Measurements from ENCODE around the gene CMBL. TPM values are rescaled to one million over a fixed set of nuclear protein-coding genes. Genes with fewer than 3 reads are reported as not detected.
A peak's percentile ranks its signal among the peaks of the same experiment; 100 is the strongest.

The CMBL gene
- total and polyA plus RNA-seq, 2 donors (not counting 1 experiment from before 2014, with no cell fraction given) = not detected

DNA sequence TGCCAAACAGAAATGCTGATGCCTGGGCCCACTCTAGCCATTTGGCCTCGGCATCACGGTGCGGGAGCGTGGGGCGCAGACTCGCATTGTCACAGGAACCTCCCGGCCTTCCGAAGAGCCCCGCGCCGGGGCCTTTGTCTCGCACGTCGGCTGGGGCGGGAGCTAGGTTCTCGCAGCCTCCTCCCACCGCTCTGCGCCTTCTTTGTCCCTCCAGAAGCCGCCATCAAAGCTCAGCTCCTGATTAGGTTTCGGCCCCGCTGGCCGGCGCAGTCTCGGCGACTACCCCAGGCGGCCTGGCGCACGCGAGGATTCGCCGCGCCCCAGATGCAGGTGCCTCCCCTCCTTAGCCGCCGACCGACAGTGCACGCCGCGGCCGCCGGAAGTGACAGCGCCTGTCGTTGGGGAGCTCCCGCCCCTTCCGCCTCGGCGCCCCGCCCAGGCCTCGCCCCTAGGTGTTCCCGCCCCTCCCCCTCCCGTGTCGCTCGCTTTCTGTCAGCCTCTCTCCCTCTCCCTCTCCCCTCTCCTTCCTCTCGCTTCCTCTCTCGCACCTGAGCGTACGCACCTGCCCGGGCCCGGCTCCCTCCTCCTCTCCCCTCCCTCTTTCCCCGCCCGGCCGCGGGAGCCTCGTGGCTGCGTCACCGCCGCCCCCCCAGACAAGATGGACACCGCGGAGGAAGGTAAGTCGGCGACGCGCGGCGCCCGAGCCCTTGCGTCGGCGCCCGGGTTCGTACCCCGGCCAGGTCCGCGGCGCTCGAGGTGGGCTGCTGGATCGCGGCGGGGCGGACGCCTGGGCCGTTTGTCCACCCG lies 45.7 kb upstream of the CMBL start, which contains the start of gene MARCHF6:
Gene MARCHF6 (plus strand): TSS at position 455 of the 807 bp plus-strand sequence. CDS start 204 bp downstream, at position 659.
- Histone ChIP-seq H3K79me2 (ENCODE audit: control insufficient read depth, insufficient read depth, low read length) (peaks cover 51% of the 10 kb centered on the region), H3K27me3 (replicated peaks in 1 of 4; ENCODE audit: control extremely low read depth in 1 of 4, control insufficient read depth in 3 of 4, insufficient read depth in 4 of 4, low read length in 3 of 4) (no peaks in the 10 kb centered on the region)

More for the DNA sequence above, 45.7 kb upstream of the CMBL start, which contains the start of gene MARCHF6:
- POLR2A ChIA-PET = interaction anchor here (0.5 to 1.2 kb wide), 5 partner anchors 17 to 253 kb away, joined by 3 to 17 read pairs (median 4); partner anchors contain the start of genes ANKRD33B, ATPSCKMT and CCT5
- Mint-ChIP-seq H3K4me3 (peak within 1 kb of the TSS; percentile 94), H3K27ac (peak within 1 kb of the TSS; percentile 96), H3K9me3 (ENCODE audit: insufficient read depth) (no peaks in the 10 kb centered on the region), H3K27me3 (no peaks in the 10 kb centered on the region), H3K4me1 (peaks cover 39% of the 10 kb centered on the region)
- H3K9me3 ChIP-seq (ENCODE audit: control extremely low read depth in 1 of 3, control insufficient read depth in 2 of 3, insufficient read depth in 1 of 3, low read length in 2 of 3) = no peaks in the 10 kb centered on the region
- no peaks in the 10 kb centered on the region for H3K36me3 ChIP-seq (replicated peaks in 1 of 2; ENCODE audit: control extremely low read depth in 1 of 2, control insufficient read depth in 1 of 2, extremely low read depth in 1 of 2, insufficient read depth in 2 of 2, low read length in 1 of 2)
- peak within 1 kb of the TSS; percentile 75 for H3K9ac ChIP-seq (ENCODE audit: low read length)
- H3K27ac ChIP-seq (ENCODE audit: low read length in 2 of 2) = peak within 1 kb of the TSS; percentile 97 to 98
- peaks cover 30 to 33% of the 10 kb centered on the region in 2 donors for H3K4me1 ChIP-seq (ENCODE audit: control insufficient read depth in 2 of 2, insufficient read depth in 2 of 2, low read length in 2 of 2)
- H4K20me1 ChIP-seq (ENCODE audit: control insufficient read depth, insufficient read depth, low read length, poor library complexity, severe bottlenecking) = peaks cover 22% of the 10 kb centered on the region
- TF ChIP-seq, protein P1, sequence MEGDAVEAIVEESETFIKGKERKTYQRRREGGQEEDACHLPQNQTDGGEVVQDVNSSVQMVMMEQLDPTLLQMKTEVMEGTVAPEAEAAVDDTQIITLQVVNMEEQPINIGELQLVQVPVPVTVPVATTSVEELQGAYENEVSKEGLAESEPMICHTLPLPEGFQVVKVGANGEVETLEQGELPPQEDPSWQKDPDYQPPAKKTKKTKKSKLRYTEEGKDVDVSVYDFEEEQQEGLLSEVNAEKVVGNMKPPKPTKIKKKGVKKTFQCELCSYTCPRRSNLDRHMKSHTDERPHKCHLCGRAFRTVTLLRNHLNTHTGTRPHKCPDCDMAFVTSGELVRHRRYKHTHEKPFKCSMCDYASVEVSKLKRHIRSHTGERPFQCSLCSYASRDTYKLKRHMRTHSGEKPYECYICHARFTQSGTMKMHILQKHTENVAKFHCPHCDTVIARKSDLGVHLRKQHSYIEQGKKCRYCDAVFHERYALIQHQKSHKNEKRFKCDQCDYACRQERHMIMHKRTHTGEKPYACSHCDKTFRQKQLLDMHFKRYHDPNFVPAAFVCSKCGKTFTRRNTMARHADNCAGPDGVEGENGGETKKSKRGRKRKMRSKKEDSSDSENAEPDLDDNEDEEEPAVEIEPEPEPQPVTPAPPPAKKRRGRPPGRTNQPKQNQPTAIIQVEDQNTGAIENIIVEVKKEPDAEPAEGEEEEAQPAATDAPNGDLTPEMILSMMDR (IDR thresholded peaks at IDR 0.05) = no peak
- TF ChIP-seq EZH2 (IDR thresholded peaks at IDR 0.05; ENCODE audit: borderline replicate concordance, insufficient read depth, low read depth, low read length, poor library complexity, severe bottlenecking) = no peak
- CTCF ChIA-PET = interaction anchor here (1.0 to 1.6 kb wide), 5 partner anchors 10 to 254 kb away, joined by 3 to 9 read pairs (median 4); no protein-coding TSS in a partner anchor
- WGBS (ENCODE audit: insufficient coverage) = under 1% methylated on average over 92 of the region's 92 CpGs
- intact Hi-C loops (cut with micrococcal nuclease) = loop anchor here (1.0 to 2.0 kb wide), 6 partner anchors 69 to 408 kb away; partner anchors contain the start of genes CCT5, DAP and ROPN1L
- ATAC-seq (ENCODE audit: low read depth) (peak; percentile 82), DNase-seq (peak; percentile 97)
- peak within 1 kb of the TSS; percentile 87 for H2AFZ ChIP-seq (ENCODE audit: insufficient read depth, low read depth, low read length, poor library complexity, severe bottlenecking)
- peak within 1 kb of the TSS; percentile 64 to 96 (median 90) for H3K4me3 ChIP-seq (ENCODE audit: control extremely low read depth in 1 of 5, extremely low read depth in 1 of 5, insufficient read depth in 1 of 5, low read depth in 2 of 5, low read length in 4 of 5)
- peak within 1 kb of the TSS; percentile 83 for H3K4me2 ChIP-seq (replicated peaks; ENCODE audit: low read depth, low read length, poor library complexity, severe bottlenecking)

All from B cell (primary cell).